HUES6 (cell line): Measurements from ENCODE around the gene CCAR1.
"Not testable (repeated sequence)": the region's sequence is repeated elsewhere in the genome, so short reads cannot be mapped to it uniquely, and the experiment has no call there.

Source experiments
- H3K27ac ChIP-seq: 2 replicates; pipeline ENCODE4 v1.7.0; 2013; ENCODE audit warnings: low read depth, mild to moderate bottlenecking, low read length, inconsistent platforms
- H3K27me3 ChIP-seq: 2 replicates; pipeline ENCODE4 v1.6.1; 2013; ENCODE audit warnings: low read length; ENCODE audit not compliant: control insufficient read depth, insufficient read depth
- H3K36me3 ChIP-seq: 2 replicates; pipeline ENCODE4 v1.6.1; 2013; ENCODE audit warnings: low read length; ENCODE audit not compliant: control insufficient read depth, insufficient read depth
- H3K4me1 ChIP-seq: 2 replicates; pipeline ENCODE4 v1.6.1; 2013; ENCODE audit warnings: low read length; ENCODE audit not compliant: control insufficient read depth, insufficient read depth
- H3K4me3 ChIP-seq: 2 replicates; pipeline ENCODE4 v1.5.1; 2013; ENCODE audit warnings: low read depth, low read length
- H3K9ac ChIP-seq: one replicate; pipeline ENCODE4 v1.6.1; 2013; ENCODE audit warnings: mild to moderate bottlenecking, low read length
- H3K9me3 ChIP-seq: 2 replicates; pipeline ENCODE4 v1.6.1; 2013; ENCODE audit warnings: low read depth, low read length; ENCODE audit not compliant: control insufficient read depth, insufficient read depth

CCAR1 gene

DNA sequence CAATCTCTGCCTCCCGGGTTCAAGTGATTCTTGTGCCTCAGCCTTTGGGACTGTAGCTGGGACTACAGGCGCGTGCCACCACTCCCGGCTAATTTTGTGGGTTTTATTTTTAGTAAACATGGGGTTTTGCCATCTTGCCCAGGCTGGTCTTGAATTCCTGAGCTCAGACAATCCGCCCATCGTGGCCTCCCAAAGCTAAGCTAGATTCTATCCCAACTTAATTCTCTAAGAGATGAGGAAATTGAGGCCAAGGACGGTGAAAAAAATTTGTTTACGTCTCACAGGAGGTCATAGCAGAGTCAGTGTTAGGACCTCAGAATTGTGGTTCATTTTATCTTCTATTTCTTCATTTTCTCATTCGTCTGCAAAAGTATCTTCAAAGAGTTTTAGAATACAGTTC lies 6.1 kb downstream of the CCAR1 start:
- H3K4me1 ChIP-seq = 0 out of 2 replicates have a peak, but pooled peaks cover 3% of the 10 kb centered on the region
- peaks cover 88% of the 10 kb centered on the region for H3K36me3 ChIP-seq
- no peak overlapping the region for H3K9ac ChIP-seq
- H3K4me3 ChIP-seq = no peak overlapping the region
- H3K9me3 ChIP-seq = no peaks in the 10 kb centered on the region
- no peaks in the 10 kb centered on the region for H3K27me3 ChIP-seq
- H3K27ac ChIP-seq = no peak overlapping the region

DNA sequence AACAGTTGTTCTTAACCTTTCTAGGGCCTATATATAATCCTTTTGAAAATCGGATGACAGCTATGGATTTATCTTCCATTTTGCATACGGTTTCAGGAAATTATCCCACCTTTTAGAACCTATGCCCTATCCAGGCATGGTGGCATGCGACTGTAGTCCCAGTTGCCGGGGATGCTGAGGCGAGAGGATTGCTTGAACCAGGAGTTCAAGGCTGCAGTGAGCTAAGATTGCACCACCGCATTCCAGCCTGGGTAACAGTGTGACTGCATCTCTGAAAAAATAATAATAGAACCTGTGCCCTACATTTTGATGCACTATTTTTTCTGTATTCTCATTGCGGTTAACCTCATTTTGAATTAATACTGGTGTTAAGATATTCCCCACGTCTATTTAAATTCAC lies 11.6 kb downstream of the CCAR1 start:
- no peaks in the 10 kb centered on the region for H3K4me1 ChIP-seq
- H3K36me3 ChIP-seq = peaks cover 92% of the 10 kb centered on the region
- no peak overlapping the region for H3K4me3 ChIP-seq
- H3K9me3 ChIP-seq = no peaks in the 10 kb centered on the region
- H3K9ac ChIP-seq = no peak overlapping the region
- H3K27me3 ChIP-seq = no peaks in the 10 kb centered on the region
- H3K27ac ChIP-seq = no peak overlapping the region

DNA sequence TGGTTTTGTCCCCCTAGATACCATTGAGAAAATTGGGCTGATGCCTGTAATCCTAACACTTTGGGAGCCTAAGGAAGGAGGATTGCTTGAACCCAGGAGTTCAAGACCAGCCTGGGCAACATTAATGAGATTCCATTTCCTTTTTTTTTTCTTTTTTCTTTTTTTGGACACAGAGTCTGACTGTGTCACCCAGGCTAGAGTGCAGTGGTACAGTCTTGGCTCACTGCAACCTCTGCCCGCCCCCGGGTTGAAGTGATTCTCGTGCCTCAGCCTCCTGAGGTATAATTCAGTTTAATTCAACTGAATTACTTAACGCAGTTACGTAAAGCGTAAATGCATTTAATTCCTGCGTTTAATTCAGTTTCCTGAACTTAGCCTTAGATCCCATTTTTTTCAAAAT lies 13.3 kb downstream of the CCAR1 start:
- H3K27me3 ChIP-seq = no peaks in the 10 kb centered on the region
- no peaks in the 10 kb centered on the region for H3K4me1 ChIP-seq
- H3K9ac ChIP-seq = no peak overlapping the region
- no peak overlapping the region for H3K4me3 ChIP-seq
- no peak overlapping the region for H3K27ac ChIP-seq
- H3K36me3 ChIP-seq = peaks cover 95% of the 10 kb centered on the region
- no peaks in the 10 kb centered on the region for H3K9me3 ChIP-seq

DNA sequence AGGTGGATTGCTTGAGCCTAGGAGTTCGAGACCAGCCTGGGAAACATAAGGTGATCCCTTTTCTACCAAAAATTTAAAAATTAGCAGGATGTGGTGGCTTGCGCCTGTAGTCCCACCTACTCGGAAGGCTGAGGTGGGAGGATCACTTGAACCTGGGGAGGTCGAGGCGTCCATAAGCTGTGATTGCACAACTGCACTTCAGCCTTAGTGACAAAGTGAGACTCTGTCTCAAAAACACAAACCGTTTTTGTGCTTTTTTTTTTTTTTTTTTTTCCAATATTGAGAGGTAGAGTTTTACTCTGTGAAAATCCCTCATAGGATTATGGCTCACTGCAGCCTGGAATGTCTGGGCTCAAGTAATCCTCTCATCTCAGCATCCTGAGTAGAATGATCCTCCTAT lies 14.1 kb downstream of the CCAR1 start:
- H3K4me1 ChIP-seq = no peaks in the 10 kb centered on the region
- H3K36me3 ChIP-seq = peaks cover 95% of the 10 kb centered on the region
- H3K27me3 ChIP-seq = no peaks in the 10 kb centered on the region
- no peaks in the 10 kb centered on the region for H3K9me3 ChIP-seq
- no peak overlapping the region for H3K27ac ChIP-seq
- H3K4me3 ChIP-seq = no peak overlapping the region
- no peak overlapping the region for H3K9ac ChIP-seq

DNA sequence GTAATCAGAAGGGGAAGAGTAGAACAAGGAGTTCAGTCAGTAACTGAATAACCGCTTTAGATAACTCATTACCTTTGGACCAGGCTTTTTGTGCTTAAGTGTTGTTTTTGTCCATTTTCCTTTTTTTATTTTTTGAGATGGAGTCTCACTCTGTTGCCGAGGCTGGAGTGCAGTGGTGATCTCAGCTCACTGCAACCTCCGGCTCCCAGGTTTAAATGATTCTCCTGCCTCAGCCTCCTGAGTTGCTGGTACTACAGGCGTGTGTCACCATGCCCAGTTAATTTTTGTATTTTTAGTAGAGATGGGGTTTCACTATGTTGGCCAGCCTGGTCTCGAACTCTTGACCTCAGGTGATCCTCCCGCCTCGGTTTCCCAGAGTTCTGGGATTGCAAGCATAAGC lies 14.7 kb downstream of the CCAR1 start:
- H3K4me3 ChIP-seq, H3K9ac ChIP-seq, H3K27me3 ChIP-seq, H3K9me3 ChIP-seq, H3K27ac ChIP-seq, H3K4me1 ChIP-seq: not testable (repeated sequence)
- peaks cover 95% of the 10 kb centered on the region for H3K36me3 ChIP-seq

DNA sequence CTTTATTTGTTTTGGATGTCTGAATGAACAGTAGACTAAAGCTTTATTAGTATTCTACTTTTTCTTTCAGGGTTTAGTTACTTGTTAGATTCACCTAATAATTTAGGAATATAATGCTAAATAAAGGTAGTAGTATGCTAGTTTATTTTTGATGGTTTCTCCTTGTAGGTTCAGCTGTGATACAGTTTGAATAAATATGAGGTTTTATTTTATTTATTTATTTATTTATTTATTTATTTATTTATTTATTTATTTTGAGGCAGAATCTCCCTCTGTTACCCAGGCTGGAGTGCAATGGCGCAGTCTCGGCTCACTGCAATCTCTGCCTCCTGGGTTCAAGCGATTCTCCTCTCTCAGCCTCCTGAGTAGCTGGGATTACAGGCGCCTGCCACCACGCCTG lies 19.6 kb downstream of the CCAR1 start:
- not testable (repeated sequence) for H3K4me1 ChIP-seq, H3K4me3 ChIP-seq, H3K27me3 ChIP-seq, H3K9ac ChIP-seq, H3K27ac ChIP-seq, H3K9me3 ChIP-seq
- H3K36me3 ChIP-seq = peaks cover 91% of the 10 kb centered on the region

DNA sequence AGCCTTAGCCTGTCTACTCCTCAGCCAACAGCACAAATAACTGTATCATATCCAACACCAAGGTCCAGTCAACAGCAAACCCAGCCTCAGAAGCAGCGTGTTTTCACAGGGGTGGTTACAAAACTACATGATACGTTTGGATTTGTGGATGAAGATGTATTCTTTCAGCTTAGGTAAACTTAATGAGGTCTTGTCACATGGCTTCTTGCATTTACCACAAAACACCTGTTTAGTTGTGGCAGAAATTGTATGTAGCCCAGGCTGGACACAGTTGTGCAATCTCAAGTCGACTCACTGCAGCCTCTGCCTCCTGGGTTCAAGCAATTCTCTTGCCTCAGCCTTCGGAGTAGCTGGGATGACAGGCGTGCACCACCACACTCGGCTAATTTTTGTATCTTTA lies 21.4 kb downstream of the CCAR1 start:
- no peaks in the 10 kb centered on the region for H3K4me1 ChIP-seq
- H3K27ac ChIP-seq = no peak overlapping the region
- no peaks in the 10 kb centered on the region for H3K27me3 ChIP-seq
- H3K36me3 ChIP-seq = peaks cover 89% of the 10 kb centered on the region
- H3K4me3 ChIP-seq = no peak overlapping the region
- H3K9me3 ChIP-seq = no peaks in the 10 kb centered on the region
- no peak overlapping the region for H3K9ac ChIP-seq

DNA sequence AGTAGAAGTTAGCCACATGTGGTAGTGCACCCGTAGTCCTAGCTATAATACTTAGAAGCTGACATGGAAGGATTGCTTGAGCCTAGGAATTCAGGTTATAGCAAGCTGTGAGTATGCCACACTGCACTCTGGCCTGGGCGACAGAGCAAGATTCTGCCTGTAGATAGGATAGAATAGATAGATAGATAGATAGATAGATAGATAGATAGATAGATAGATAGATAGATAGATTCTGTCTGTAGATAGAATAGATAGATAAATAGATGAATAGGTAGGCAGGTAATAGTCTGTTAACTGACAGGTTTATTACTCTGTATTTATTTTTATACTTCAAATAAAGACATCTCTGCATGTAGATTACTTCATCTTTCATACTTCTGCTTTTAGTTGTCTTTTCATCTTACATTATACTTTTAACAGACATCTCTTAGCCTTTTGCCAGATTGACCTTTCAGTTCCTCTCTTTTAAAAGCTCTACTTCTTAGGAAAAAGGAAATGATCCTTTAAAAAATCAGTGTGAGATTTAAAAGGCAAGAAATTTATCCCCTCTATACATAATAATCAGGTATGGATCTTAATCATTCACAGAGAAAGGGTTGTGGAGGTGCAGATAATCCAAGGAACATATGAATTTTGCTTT lies 31.8 kb downstream of the CCAR1 start:
- Histone ChIP-seq H3K4me1 (no peaks in the 10 kb centered on the region), H3K27me3 (no peaks in the 10 kb centered on the region), H3K9ac (no peak overlapping the region), H3K36me3 (peaks cover 100% of the 10 kb centered on the region), H3K9me3 (no peaks in the 10 kb centered on the region), H3K4me3 (no peak overlapping the region), H3K27ac (no peak overlapping the region)

DNA sequence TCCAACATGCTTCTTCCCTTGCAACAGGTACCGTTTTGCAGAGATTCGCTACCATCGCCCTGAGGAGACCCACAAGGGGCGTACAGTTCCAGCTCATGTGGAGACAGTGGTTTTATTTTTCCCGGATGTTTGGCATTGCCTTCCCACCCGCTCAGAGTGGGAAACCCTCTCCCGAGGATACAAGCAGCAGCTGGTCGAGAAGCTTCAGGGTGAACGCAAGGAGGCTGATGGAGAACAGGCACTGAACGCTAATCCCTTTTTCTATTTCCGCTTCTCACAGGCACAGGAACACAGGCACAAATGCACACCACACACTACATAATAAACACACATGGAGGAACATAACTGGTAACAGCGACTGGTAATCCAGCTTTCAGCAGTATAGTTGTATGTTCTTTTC lies 35.2 kb downstream of the CCAR1 start:
- Histone ChIP-seq H3K27ac (no peak overlapping the region), H3K36me3 (peaks cover 98% of the 10 kb centered on the region), H3K27me3 (no peaks in the 10 kb centered on the region), H3K4me3 (no peak overlapping the region), H3K9me3 (no peaks in the 10 kb centered on the region), H3K4me1 (no peaks in the 10 kb centered on the region), H3K9ac (no peak overlapping the region)

DNA sequence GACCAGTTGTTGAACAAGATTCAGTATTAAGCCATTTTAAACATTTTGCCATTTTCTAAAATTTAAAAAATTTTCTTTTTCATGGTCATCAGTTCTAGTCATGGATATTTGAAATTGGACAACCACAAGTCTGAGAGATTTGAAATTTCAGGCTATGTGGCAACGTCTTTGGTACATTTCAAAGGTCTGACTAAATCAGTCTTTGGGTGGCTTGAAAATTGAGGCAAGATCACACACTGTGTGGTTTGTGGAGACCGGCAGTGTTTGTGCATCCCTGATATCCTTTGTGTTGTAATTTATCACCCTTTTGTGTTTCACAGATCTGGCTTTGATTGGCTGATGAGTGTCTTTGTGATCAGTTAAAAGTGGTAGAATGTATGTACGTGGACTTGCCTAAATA lies 35.7 kb downstream of the CCAR1 start:
- Histone ChIP-seq H3K27me3 (no peaks in the 10 kb centered on the region), H3K4me3 (no peak overlapping the region), H3K4me1 (no peaks in the 10 kb centered on the region), H3K36me3 (peaks cover 95% of the 10 kb centered on the region), H3K27ac (no peak overlapping the region), H3K9me3 (no peaks in the 10 kb centered on the region), H3K9ac (no peak overlapping the region)

DNA sequence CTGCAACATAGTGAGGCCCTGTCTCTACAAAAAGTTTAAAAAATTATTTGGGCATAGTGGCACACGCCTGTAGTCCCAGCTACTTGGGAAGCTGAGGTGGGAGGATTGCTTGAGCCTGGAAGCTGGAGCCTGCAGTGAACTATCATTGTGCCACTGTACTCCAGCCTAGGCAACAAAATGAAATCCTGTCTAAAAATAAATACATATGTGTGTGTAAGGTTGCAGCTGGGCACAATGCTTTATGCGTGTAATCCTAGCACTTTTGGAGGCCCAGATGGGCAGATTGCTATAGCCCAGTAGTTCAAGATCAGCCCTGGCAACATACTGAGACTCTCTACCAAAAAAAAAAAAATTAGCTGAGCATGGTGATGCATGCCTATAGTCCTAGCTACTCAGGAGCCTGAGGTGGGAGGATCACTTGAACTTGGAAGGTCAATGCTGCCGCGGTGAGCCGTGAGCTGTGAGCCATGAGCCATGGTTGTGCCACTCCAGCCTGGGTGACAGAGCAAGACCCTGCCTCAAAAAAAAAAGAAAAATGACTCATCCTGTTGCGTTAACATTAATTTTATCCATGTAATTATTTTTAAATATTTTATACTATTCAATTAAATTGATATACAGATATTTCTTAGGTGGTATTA lies 38.3 kb downstream of the CCAR1 start:
- no peaks in the 10 kb centered on the region for H3K4me1 ChIP-seq
- no peak overlapping the region for H3K4me3 ChIP-seq
- no peak overlapping the region for H3K27ac ChIP-seq
- no peak overlapping the region for H3K9ac ChIP-seq
- H3K36me3 ChIP-seq = peaks cover 94% of the 10 kb centered on the region
- H3K27me3 ChIP-seq = no peaks in the 10 kb centered on the region
- no peaks in the 10 kb centered on the region for H3K9me3 ChIP-seq
